Peyer's patch (tissue), 4 donors: Measurements from ENCODE around the gene ZC3H18.

ENCODE experiments used
- POLR2A ChIP-seq, 2 donors: fragments of 450-650 bp; IDR thresholded peaks; one replicate each; pipeline ENCODE4 v1.5.1; 2017; ENCODE audit warnings: antibody characterized with exemption in 2 of 2, mild to moderate bottlenecking in 2 of 2, moderate library complexity in 2 of 2
- TF ChIP-seq, protein P1 (sequence below), 6 experiments: fragments of 450-650 bp in 4 of 6; fragments of 200-600 bp in 2 of 6; sonication (generic) in 1 of 6; IDR thresholded peaks; one replicate each; pipeline ENCODE4 v1.5.1; 2017 to 2019; ENCODE audit warnings: antibody characterized with exemption in 6 of 6, mild to moderate bottlenecking in 3 of 6, moderate library complexity in 1 of 6

DNA sequence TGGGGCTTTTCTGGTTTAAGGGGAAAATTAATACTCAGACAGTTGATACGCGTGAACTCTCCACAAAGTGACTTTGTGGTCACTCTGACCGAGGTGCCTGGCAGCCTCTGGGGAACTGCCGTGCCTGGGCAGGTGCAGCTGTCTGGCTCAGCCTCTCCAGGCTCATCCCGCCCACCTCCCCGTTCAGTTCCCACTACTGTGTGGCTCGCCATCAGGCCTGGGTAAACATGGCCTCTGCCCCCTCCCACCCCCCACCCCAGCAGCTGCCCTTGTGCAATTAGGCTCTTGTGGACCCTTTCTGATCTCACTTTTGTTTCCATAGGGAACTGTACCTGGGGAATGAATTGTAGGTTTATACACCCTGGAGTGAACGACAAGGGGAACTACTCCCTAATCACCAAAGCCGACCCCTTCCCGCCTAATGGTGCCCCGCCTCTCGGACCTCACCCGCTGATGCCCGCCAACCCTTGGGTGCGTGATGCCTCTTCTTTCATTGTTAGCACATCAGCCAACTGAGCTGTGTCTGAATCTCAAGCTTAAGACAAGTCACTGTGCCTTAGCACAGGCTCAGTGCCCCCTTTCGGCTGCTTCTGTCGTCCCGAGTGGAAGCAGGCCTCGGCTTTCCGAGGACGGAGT lies 27.8 kb downstream of the ZC3H18 start:
- TF ChIP-seq, protein P1, sequence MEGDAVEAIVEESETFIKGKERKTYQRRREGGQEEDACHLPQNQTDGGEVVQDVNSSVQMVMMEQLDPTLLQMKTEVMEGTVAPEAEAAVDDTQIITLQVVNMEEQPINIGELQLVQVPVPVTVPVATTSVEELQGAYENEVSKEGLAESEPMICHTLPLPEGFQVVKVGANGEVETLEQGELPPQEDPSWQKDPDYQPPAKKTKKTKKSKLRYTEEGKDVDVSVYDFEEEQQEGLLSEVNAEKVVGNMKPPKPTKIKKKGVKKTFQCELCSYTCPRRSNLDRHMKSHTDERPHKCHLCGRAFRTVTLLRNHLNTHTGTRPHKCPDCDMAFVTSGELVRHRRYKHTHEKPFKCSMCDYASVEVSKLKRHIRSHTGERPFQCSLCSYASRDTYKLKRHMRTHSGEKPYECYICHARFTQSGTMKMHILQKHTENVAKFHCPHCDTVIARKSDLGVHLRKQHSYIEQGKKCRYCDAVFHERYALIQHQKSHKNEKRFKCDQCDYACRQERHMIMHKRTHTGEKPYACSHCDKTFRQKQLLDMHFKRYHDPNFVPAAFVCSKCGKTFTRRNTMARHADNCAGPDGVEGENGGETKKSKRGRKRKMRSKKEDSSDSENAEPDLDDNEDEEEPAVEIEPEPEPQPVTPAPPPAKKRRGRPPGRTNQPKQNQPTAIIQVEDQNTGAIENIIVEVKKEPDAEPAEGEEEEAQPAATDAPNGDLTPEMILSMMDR (IDR thresholded peaks at IDR 0.05), result no peak
- TF ChIP-seq POLR2A (IDR thresholded peaks at IDR 0.05), result no peak
